Measurements from ENCODE around the gene GRAMD1B. TPM values are rescaled to one million over a fixed set of nuclear protein-coding genes. Genes with fewer than 3 reads are reported as not detected.

The GRAMD1B gene
- total RNA-seq, result 10.8 TPM
- 1 to 10 TPM; 1.7 to 5.5 (median 4.8) TPM for polyA plus RNA-seq

- H3K27ac ChIP-seq (ENCODE audit: insufficient read depth, low read length, poor library complexity, severe bottlenecking), result peak within 1 kb of the TSS; percentile 60
Observed at GRCh38 chr11:123429913-123430720, at the start of gene GRAMD1B. GRAMD1B (plus strand) TSS chr11:123430269; CDS start chr11:123430793, 524 bp downstream.

DNA sequence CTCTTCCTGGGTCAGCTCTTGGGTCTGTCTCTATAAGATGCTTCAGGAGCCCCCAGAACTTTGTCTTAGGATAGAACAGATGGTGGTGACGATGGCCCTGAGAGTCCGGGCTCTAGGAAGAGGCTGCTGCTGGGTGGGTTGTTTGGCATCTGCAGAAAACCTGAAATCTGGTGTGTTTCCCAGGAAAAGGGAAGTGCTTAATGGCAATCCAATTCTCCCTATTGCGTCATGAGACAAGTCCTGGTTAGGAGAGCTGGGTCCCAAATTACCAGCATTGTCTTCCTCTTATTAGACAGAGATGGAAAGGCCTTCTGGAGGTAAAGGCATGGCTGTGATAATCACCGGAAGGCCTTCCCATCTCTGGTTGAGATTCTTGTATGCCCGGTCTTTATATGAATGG, 48.9 kb upstream of the GRAMD1B start:
- Mint-ChIP-seq H3K9me3 (no peaks in the 10 kb centered on the region), H3K4me3 (no peak overlapping the region), H3K27me3 (no peaks in the 10 kb centered on the region), H3K36me3 (no peaks in the 10 kb centered on the region), H3K4me1 (peaks cover 0 to 12% (median 3%) of the 10 kb centered on the region in 4 donors), H3K27ac (no peak overlapping the region)
- H3K4me1 ChIP-seq (ENCODE audit: control insufficient read depth, insufficient read depth, low read length, poor library complexity, severe bottlenecking), result peaks cover 13% of the 10 kb centered on the region
- no peaks in the 10 kb centered on the region for H3K9me3 ChIP-seq (ENCODE audit: control insufficient read depth in 2 of 2, low read length in 2 of 2)
- ATAC-seq (ENCODE audit: low read depth in 2 of 2) (no peak), DNase-seq (no peak)
- no peaks in the 10 kb centered on the region for H3K27me3 ChIP-seq (ENCODE audit: control insufficient read depth, insufficient read depth, low read length)
- H3K27ac ChIP-seq (ENCODE audit: insufficient read depth, low read length, poor library complexity, severe bottlenecking), result no peak overlapping the region
- no peak overlapping the region for H3K4me3 ChIP-seq (ENCODE audit: low read depth, low read length)
- no peaks in the 10 kb centered on the region for H3K36me3 ChIP-seq (ENCODE audit: control insufficient read depth, insufficient read depth, low read length)

More at GRCh38 chr11:123429913-123430720, at the start of gene GRAMD1B:
- H3K4me3 Mint-ChIP-seq, result peak within 1 kb of the TSS; percentile 88 to 97 (median 92)
- peak within 1 kb of the TSS; percentile 69 to 93 (median 92) for H3K27ac Mint-ChIP-seq
- Histone ChIP-seq H3K4me1 (ENCODE audit: control insufficient read depth, insufficient read depth, low read length, poor library complexity, severe bottlenecking) (peaks cover 14% of the 10 kb centered on the region), H3K27me3 (ENCODE audit: control insufficient read depth, insufficient read depth, low read length) (no peaks in the 10 kb centered on the region), H3K9me3 (ENCODE audit: control insufficient read depth in 2 of 2, low read length in 2 of 2) (no peaks in the 10 kb centered on the region), H3K4me3 (ENCODE audit: low read depth, low read length) (peak within 1 kb of the TSS; percentile 69), H3K36me3 (ENCODE audit: control insufficient read depth, insufficient read depth, low read length) (no peaks in the 10 kb centered on the region)
- DNase-seq (peak; percentile 39 to 87 (median 78)), ATAC-seq (ENCODE audit: low read depth in 2 of 2) (peak; percentile 74 to 82)
- no peaks in the 10 kb centered on the region for H3K36me3 Mint-ChIP-seq
- no peaks in the 10 kb centered on the region for H3K27me3 Mint-ChIP-seq
- no peaks in the 10 kb centered on the region for H3K9me3 Mint-ChIP-seq
- H3K4me1 Mint-ChIP-seq, result peaks cover 7 to 32% (median 10%) of the 10 kb centered on the region in 4 donors

DNA sequence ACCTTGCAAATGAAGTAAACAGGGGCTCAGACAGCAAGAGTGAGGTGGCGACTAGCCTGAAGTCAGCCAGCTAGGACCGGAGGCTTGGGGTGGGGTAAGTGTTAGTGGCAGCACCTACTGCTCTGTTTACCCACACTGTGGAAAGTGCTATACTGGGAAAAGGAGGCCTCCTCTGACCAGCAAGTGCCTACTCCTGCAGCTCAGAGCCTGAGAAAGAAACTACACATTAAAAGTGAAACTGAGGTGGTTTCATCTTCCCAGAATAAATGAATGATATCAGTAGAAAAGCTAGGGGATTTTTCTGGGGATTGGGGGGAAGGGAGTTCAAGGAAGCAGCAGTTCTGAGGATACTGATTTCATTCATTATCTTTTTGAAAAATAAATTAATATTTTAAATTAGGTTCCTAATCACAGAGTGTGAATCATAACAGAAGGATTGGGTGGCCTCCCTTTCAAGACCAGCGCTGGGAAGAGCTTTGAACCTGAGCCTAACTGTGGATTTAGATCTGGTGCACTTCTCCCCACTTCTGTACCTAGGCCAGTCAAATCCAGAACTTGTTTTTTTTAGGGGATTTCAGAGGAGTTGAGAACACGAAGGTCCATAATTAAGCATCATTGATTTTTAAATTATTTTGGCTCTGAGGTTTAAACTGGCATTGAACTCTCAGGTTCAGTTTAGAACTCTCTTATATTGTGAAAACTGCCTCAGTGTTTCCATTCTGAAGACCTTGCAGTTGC, 48.1 kb upstream of the GRAMD1B start:
- no peak for ATAC-seq (ENCODE audit: low read depth in 2 of 2)

DNA sequence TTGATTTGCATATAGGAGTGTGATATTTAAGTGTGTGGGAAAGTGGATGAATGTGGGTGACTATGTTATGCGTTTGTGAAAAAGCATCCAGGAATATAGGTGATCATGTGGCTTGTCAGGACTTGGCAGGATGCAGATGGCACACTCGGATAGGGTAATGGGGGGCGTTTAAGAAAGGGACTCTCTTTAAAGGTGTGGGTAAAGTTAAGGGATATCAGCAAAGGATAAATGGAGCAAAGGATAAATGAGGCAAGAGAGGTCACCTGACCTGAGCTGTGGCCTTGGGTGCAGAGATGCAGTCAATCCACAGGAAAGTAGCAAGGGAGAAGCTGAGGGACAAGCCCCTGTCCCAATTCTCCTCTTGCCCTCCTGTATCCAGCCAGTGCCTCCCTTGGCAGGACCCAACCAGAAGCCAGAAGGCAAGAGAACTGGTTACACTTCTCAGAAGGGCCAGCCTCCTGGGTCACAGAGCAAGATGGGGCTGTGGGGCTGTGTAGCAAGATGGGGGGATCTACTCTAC, 47.5 kb upstream of the GRAMD1B start:
- H3K27ac ChIP-seq (ENCODE audit: insufficient read depth, low read length, poor library complexity, severe bottlenecking), result no peak overlapping the region
- Mint-ChIP-seq H3K9me3 (no peaks in the 10 kb centered on the region), H3K27me3 (no peaks in the 10 kb centered on the region), H3K4me1 (peaks cover 0 to 12% (median 3%) of the 10 kb centered on the region in 4 donors), H3K27ac (peak overlapping the region in 2 of 3 donors; percentile 3 to 53), H3K4me3 (peak overlapping the region in 1 of 4 donors; percentile 37), H3K36me3 (no peaks in the 10 kb centered on the region)
- no peak for ATAC-seq (ENCODE audit: low read depth in 2 of 2)
- no peak for DNase-seq
- no peaks in the 10 kb centered on the region for H3K27me3 ChIP-seq (ENCODE audit: control insufficient read depth, insufficient read depth, low read length)
- peaks cover 13% of the 10 kb centered on the region for H3K4me1 ChIP-seq (ENCODE audit: control insufficient read depth, insufficient read depth, low read length, poor library complexity, severe bottlenecking)
- no peaks in the 10 kb centered on the region for H3K36me3 ChIP-seq (ENCODE audit: control insufficient read depth, insufficient read depth, low read length)
- no peaks in the 10 kb centered on the region for H3K9me3 ChIP-seq (ENCODE audit: control insufficient read depth in 2 of 2, low read length in 2 of 2)
- no peak overlapping the region for H3K4me3 ChIP-seq (ENCODE audit: low read depth, low read length)

More for the DNA sequence above, 48.1 kb upstream of the GRAMD1B start:
- no peaks in the 10 kb centered on the region for H3K36me3 ChIP-seq (ENCODE audit: control insufficient read depth, insufficient read depth, low read length)
- peaks cover 13% of the 10 kb centered on the region for H3K4me1 ChIP-seq (ENCODE audit: control insufficient read depth, insufficient read depth, low read length, poor library complexity, severe bottlenecking)
- no peaks in the 10 kb centered on the region for H3K27me3 ChIP-seq (ENCODE audit: control insufficient read depth, insufficient read depth, low read length)
- no peaks in the 10 kb centered on the region for H3K9me3 ChIP-seq (ENCODE audit: control insufficient read depth in 2 of 2, low read length in 2 of 2)
- peak overlapping the region in 3 of 4 donors; percentile 3 to 35 (median 5) for H3K4me3 Mint-ChIP-seq
- H3K9me3 Mint-ChIP-seq, result no peaks in the 10 kb centered on the region
- H3K27me3 Mint-ChIP-seq, result no peaks in the 10 kb centered on the region
- H3K27ac Mint-ChIP-seq, result peak overlapping the region in 2 of 3 donors; percentile 3 to 53
- peaks cover 0 to 12% (median 3%) of the 10 kb centered on the region in 4 donors for H3K4me1 Mint-ChIP-seq
- H3K36me3 Mint-ChIP-seq, result no peaks in the 10 kb centered on the region
- peak overlapping the region; percentile 3 for H3K4me3 ChIP-seq (ENCODE audit: low read depth, low read length)
- H3K27ac ChIP-seq (ENCODE audit: insufficient read depth, low read length, poor library complexity, severe bottlenecking), result no peak overlapping the region
- DNase-seq, result peak in 1 of 3 donors; percentile 88

DNA sequence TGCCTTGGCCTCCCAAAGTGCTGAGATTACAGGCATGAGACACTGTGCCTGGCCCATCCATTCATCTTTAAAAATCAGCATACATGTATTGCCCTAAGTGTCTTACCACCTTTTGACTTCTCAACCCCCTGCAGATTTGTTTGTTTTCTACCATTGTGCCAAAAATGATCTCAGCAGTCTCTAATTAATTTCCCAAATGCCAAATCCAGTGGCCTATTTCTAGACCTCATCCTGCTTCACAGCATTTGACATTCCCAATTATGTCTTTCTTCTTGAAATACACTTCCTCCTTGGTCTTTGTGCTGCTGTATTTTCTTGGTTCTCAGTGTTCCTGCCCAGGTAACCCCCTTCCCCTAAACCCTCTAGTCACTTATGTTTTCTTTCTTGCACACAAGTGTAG, 46.0 kb upstream of the GRAMD1B start:
- Histone ChIP-seq H3K9me3 (ENCODE audit: control insufficient read depth in 2 of 2, low read length in 2 of 2) (no peaks in the 10 kb centered on the region), H3K27ac (ENCODE audit: insufficient read depth, low read length, poor library complexity, severe bottlenecking) (no peak overlapping the region), H3K4me3 (ENCODE audit: low read depth, low read length) (no peak overlapping the region), H3K4me1 (ENCODE audit: control insufficient read depth, insufficient read depth, low read length, poor library complexity, severe bottlenecking) (peaks cover 13% of the 10 kb centered on the region), H3K36me3 (ENCODE audit: control insufficient read depth, insufficient read depth, low read length) (no peaks in the 10 kb centered on the region), H3K27me3 (ENCODE audit: control insufficient read depth, insufficient read depth, low read length) (no peaks in the 10 kb centered on the region)
- no peaks in the 10 kb centered on the region for H3K9me3 Mint-ChIP-seq
- no peak for DNase-seq
- H3K27ac Mint-ChIP-seq, result no peak overlapping the region
- no peak for ATAC-seq (ENCODE audit: low read depth in 2 of 2)
- peaks cover 0 to 12% (median 3%) of the 10 kb centered on the region in 4 donors for H3K4me1 Mint-ChIP-seq
- H3K4me3 Mint-ChIP-seq, result no peak overlapping the region
- no peaks in the 10 kb centered on the region for H3K27me3 Mint-ChIP-seq
- no peaks in the 10 kb centered on the region for H3K36me3 Mint-ChIP-seq

DNA sequence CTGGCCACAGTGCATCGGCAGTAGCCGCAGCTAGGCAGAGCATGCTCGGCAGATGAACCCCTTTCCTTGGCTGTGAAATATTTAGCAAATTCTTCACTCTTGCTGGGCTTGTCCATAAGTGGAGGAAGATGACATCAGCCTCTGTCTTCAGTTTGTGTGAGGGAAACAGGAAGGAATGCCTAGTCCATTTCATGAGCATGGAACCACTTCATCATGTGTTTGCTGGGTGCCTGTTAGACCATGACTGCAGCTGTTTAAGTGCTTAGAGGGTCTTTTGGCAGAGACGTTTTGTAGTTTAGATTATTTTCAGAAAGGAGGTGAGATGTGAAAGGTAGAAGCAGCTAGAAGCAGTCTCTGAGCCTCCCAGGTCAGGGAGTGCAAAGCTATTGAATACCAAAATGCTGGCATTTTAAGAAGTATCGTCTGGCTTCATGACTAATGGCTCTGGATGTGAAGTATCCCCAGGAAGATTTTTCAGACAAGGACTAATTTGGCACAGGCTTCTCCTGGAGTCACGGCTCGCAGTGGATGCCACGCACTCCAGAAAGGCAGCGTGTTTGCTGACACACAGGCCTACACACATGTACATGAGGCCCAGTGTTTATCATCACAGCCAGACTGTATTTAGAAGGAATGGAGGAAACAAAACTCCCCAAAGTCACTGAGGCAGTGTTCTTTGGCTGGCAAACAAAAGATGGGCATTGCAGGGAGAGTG, 43.1 kb upstream of the GRAMD1B start:
- Mint-ChIP-seq H3K27me3 (no peaks in the 10 kb centered on the region), H3K4me1 (peaks cover 0 to 7% (median 3%) of the 10 kb centered on the region in 4 donors), H3K4me3 (no peak overlapping the region), H3K9me3 (no peaks in the 10 kb centered on the region), H3K36me3 (no peaks in the 10 kb centered on the region), H3K27ac (no peak overlapping the region)
- Histone ChIP-seq H3K4me1 (ENCODE audit: control insufficient read depth, insufficient read depth, low read length, poor library complexity, severe bottlenecking) (peaks cover 5% of the 10 kb centered on the region), H3K27me3 (ENCODE audit: control insufficient read depth, insufficient read depth, low read length) (no peaks in the 10 kb centered on the region), H3K36me3 (ENCODE audit: control insufficient read depth, insufficient read depth, low read length) (no peaks in the 10 kb centered on the region), H3K4me3 (ENCODE audit: low read depth, low read length) (no peak overlapping the region), H3K9me3 (ENCODE audit: control insufficient read depth in 2 of 2, low read length in 2 of 2) (no peaks in the 10 kb centered on the region), H3K27ac (ENCODE audit: insufficient read depth, low read length, poor library complexity, severe bottlenecking) (no peak overlapping the region)
- ATAC-seq (ENCODE audit: low read depth in 2 of 2), result no peak
- no peak for DNase-seq

GRCh38 chr11:123388640-123389039, 41.4 kb upstream of the GRAMD1B start:
- no peaks in the 10 kb centered on the region for H3K9me3 Mint-ChIP-seq
- no peak for ATAC-seq (ENCODE audit: low read depth in 2 of 2)
- no peaks in the 10 kb centered on the region for H3K27me3 Mint-ChIP-seq

More at GRCh38 chr11:123388640-123389039, 41.4 kb upstream of the GRAMD1B start:
- no peak overlapping the region for H3K27ac Mint-ChIP-seq
- no peak overlapping the region for H3K27ac ChIP-seq (ENCODE audit: insufficient read depth, low read length, poor library complexity, severe bottlenecking)
- H3K4me3 Mint-ChIP-seq, result no peak overlapping the region
- no peaks in the 10 kb centered on the region for H3K27me3 ChIP-seq (ENCODE audit: control insufficient read depth, insufficient read depth, low read length)
- H3K4me3 ChIP-seq (ENCODE audit: low read depth, low read length), result no peak overlapping the region
- no peaks in the 10 kb centered on the region for H3K36me3 Mint-ChIP-seq
- no peak for DNase-seq
- H3K9me3 ChIP-seq (ENCODE audit: control insufficient read depth in 2 of 2, low read length in 2 of 2), result no peaks in the 10 kb centered on the region
- no peaks in the 10 kb centered on the region for H3K4me1 ChIP-seq (ENCODE audit: control insufficient read depth, insufficient read depth, low read length, poor library complexity, severe bottlenecking)
- H3K4me1 Mint-ChIP-seq, result no peaks in the 10 kb centered on the region
- no peaks in the 10 kb centered on the region for H3K36me3 ChIP-seq (ENCODE audit: control insufficient read depth, insufficient read depth, low read length)
